HG02763 (cell line): Measurements from ENCODE around the gene ADAMTSL1.

Experiments used
- ATAC-seq: cut with Tn5 transposase; IDR thresholded peaks from one replicate; pipeline ENCODE4 v1.9.1; 2021; ENCODE audit warnings: mild to moderate bottlenecking, moderate library complexity; ENCODE audit not compliant: unreplicated experiment

Gene ADAMTSL1

GRCh38 chr9:18722882-18723281, 248.9 kb downstream of the ADAMTSL1 start:
- no peak for ATAC-seq

GRCh38 chr9:18723366-18723765, 249.4 kb downstream of the ADAMTSL1 start:
- ATAC-seq: no peak

GRCh38 chr9:18726546-18726945, 252.6 kb downstream of the ADAMTSL1 start:
- ATAC-seq: no peak

DNA sequence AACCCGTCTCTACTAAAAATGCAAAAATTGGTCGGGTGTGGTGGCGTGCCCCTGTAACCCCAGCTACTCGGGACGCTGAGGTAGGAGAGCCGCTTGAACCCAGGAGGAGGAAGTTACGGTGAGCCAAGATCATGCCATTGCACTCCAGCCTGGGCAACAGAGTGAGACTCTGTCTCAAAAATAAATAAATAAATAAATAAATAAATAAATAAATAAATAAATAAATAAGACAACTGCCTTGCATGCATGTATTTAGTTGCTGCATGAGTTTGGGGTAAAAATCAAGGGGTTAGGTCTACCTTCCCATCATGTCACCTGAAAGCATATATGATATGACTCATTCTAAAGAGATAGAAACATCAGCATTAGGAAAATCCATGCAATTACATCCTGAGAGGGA, 254.0 kb downstream of the ADAMTSL1 start:
- ATAC-seq: no peak

- no peak for ATAC-seq
Observed at GRCh38 chr9:18728642-18729041, 254.7 kb downstream of the ADAMTSL1 start.

DNA sequence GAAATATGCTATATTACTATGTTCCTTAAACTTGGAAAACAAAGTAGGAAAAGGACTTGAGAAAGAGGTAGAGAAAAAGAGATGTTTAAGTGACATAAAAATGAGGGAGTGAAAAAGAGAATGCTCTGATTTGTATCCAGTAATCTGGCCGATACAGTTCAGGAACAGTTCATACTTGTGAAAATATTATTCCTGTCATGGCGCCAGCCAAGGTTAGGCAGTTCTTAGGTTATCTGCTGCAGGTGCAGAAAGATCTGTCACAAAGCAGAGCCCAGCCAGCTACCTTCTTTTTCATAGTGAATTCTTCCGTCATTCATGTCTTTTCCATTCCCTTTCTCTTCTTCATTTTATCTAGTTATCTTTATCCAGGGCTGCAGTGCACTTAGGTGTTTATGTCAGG, 256.3 kb downstream of the ADAMTSL1 start:
- ATAC-seq: no peak

- ATAC-seq: no peak
Observed at GRCh38 chr9:18739127-18739526, 265.2 kb downstream of the ADAMTSL1 start.

GRCh38 chr9:18739641-18740318, 265.8 kb downstream of the ADAMTSL1 start:
- ATAC-seq: no peak

DNA sequence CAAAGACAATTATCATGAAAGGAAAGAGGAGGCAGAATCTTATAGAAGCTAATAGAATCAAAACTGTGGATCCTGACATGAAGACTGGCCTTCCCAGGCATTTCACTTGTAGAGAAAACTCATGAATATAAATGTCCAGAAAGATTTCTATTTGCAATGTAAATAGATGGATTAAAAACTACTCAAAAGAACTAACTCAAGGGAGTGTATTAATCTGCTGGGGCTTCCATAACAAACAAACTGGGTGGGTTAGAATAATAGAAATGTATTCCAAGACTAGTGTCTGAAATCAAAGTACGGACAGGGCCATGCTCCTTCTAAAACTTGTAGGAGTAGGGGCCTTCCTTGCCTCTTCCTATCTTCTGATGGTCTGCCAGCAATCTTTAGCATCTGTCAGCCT, 267.4 kb downstream of the ADAMTSL1 start:
- ATAC-seq: no peak

- no peak for ATAC-seq
Observed at GRCh38 chr9:18741945-18742344, 268.0 kb downstream of the ADAMTSL1 start.

DNA sequence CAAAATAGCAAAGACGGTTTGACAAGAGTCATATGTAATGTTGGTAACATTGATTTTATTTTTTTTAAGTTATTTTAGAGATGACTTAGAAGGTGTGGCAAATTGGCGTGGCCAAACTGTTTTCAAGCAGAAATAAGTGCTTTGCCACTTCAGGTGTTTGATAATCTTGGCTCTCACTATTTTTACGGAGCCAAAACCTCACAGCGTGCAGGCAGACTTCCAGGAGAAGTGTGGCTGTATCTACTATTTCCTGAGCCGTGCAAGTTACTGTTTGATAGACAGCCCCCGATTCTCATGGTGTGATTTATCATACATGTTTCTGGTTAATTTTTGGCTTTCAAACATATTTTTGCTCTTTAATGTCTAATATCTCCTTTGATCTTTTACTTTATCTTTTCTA, 269.5 kb downstream of the ADAMTSL1 start:
- ATAC-seq: no peak

DNA sequence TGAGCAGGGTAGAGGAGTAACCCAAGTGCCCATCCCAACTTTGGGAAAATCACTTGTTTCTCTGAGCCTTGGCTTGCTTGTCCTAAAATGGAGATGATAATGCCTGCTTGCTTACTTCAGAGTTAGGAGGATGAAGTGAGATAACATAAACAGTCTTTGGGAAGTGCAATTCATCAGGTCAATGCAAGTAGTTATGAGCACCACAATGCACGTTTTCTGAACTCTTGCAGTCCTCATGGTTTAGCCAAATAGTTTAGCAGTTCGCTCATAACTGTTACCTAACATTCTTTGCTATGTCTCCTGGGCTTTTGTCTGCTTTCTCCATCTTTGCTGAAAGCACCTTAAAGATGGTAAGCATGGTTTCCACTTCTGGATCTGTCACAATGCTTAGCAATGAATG, 270.0 kb downstream of the ADAMTSL1 start:
- ATAC-seq: no peak

GRCh38 chr9:18745710-18746109, 271.8 kb downstream of the ADAMTSL1 start:
- ATAC-seq: no peak

GRCh38 chr9:18746631-18747030, 272.7 kb downstream of the ADAMTSL1 start:
- ATAC-seq: no peak

GRCh38 chr9:18747595-18747994, 273.6 kb downstream of the ADAMTSL1 start:
- no peak for ATAC-seq

GRCh38 chr9:18748251-18748701, 274.3 kb downstream of the ADAMTSL1 start:
- ATAC-seq: no peak

- ATAC-seq: no peak
Observed at GRCh38 chr9:18749711-18750110, 275.8 kb downstream of the ADAMTSL1 start.

GRCh38 chr9:18753904-18754303, 280.0 kb downstream of the ADAMTSL1 start:
- ATAC-seq: no peak

GRCh38 chr9:18754537-18754936, 280.6 kb downstream of the ADAMTSL1 start:
- no peak for ATAC-seq

GRCh38 chr9:18755263-18755662, 281.3 kb downstream of the ADAMTSL1 start:
- ATAC-seq: no peak

GRCh38 chr9:18756712-18757125, 282.8 kb downstream of the ADAMTSL1 start:
- no peak for ATAC-seq

DNA sequence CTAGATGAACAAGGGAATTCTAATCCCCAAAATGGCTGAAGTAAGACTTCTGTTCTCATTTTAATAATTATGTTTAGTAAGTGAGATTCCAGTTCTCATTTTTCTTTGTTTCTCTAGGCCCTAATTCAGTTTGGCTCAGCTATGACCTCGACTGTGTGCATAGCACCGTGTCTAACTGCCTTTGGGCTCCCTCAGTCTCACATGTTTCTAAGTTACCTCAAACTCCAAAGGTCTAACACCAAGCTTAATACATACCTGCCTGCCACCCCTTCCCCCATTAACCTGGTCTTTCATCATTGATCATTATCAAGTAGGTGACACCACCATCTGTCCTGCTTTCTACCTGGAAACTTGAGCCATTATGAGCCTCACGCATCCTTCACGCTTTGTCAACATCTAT, 285.9 kb downstream of the ADAMTSL1 start:
- ATAC-seq: no peak

- ATAC-seq: no peak
Observed at GRCh38 chr9:18761742-18762300, 287.9 kb downstream of the ADAMTSL1 start.
